Caco-2 (cell line): ENCODE results near the gene CHCHD6. TPM values are rescaled to one million over a fixed set of nuclear protein-coding genes. Genes with fewer than 3 reads are reported as not detected.

Source experiments
- BruUV-seq: library from RNA; stranded (reverse); fragments of 400-500 nt; replicated peaks from 2 replicates; lab custom pipeline; 2021; lab: Mats Ljungman, UMichigan
- CTCF ChIA-PET: fragments of 300-600 bp; sonication (Branson Sonifier 250); formaldehyde crosslinking; loops from one replicate; lab custom pipeline; 2022; ENCODE audit warnings: antibody characterized with exemption; lab: Charles Lee
- POLR2A ChIA-PET: fragments of 300-600 bp; sonication (Branson Sonifier 250); formaldehyde crosslinking; loops from one replicate; lab custom pipeline; 2022; ENCODE audit warnings: antibody characterized with exemption; lab: Charles Lee
- DNase-seq, 2 experiments: peaks; one replicate each; pipeline versions ENCODE4 v3.0.0 to v3.0.0-alpha.2; 2020 to 2022
- H3K27me3 ChIP-seq: replicated peaks from 2 replicates; pipeline ENCODE4 v1.6.0; 2011; ENCODE audit warnings: low read length; ENCODE audit not compliant: control insufficient read depth, insufficient read depth
- H3K36me3 ChIP-seq: 2 replicates; pipeline ENCODE4 v1.5.1; 2011; ENCODE audit warnings: low read length; ENCODE audit not compliant: control insufficient read depth, insufficient read depth
- H3K4me1 ChIP-seq: fragments of 250-450 bp; sonication (Bioruptor Pico); 2 replicates; pipeline ENCODE4 v1.5.1; 2020; ENCODE audit warnings: mild to moderate bottlenecking
- H3K4me3 ChIP-seq: 2 replicates; pipeline ENCODE4 v1.5.1; 2011; ENCODE audit warnings: low read depth, mild to moderate bottlenecking, control low read depth, low read length
- H3K9me3 ChIP-seq: fragments of 250-450 bp; sonication (Bioruptor Pico); 2 replicates; pipeline ENCODE4 v1.5.1; 2020; ENCODE audit warnings: mild to moderate bottlenecking, moderate library complexity
- H3K27ac Mint-ChIP-seq: one replicate; pipeline ENCODE4 v1.8.0; 2022; ENCODE audit warnings: mixed read lengths; ENCODE audit not compliant: unreplicated experiment
- H3K27me3 Mint-ChIP-seq: one replicate; pipeline ENCODE4 v1.8.0; 2022; ENCODE audit warnings: mixed read lengths; ENCODE audit not compliant: insufficient read depth, unreplicated experiment
- H3K36me3 Mint-ChIP-seq: one replicate; pipeline ENCODE4 v1.8.0; 2022; ENCODE audit warnings: mild to moderate bottlenecking, mixed read lengths; ENCODE audit not compliant: insufficient read depth, unreplicated experiment
- H3K4me1 Mint-ChIP-seq: one replicate; pipeline ENCODE4 v1.8.0; 2022; ENCODE audit warnings: low read depth, mixed read lengths; ENCODE audit not compliant: unreplicated experiment
- H3K4me3 Mint-ChIP-seq: one replicate; pipeline ENCODE4 v1.8.0; 2022; ENCODE audit warnings: mild to moderate bottlenecking, moderate library complexity, mixed read lengths; ENCODE audit not compliant: unreplicated experiment
- H3K9me3 Mint-ChIP-seq: one replicate; pipeline ENCODE4 v1.8.0; 2022; ENCODE audit warnings: mixed read lengths; ENCODE audit not compliant: unreplicated experiment
- intact Hi-C: fragments of 100-400 bp; cut with micrococcal nuclease; formaldehyde crosslinking; loops from one replicate; pipeline ENCODE4 v1.10.0; 2022; ENCODE audit not compliant: unreplicated experiment
- total RNA-seq: library from RNA; stranded (reverse); gene quantifications from 2 replicates; pipeline ENCODE4 v1.2.3, GENCODE V29; 2022
- TF ChIP-seq, protein P1 (sequence below), 2 experiments: fragments of 200-600 bp in 1 of 2; IDR thresholded peaks; 1 replicate in 1 of 2; 2 replicates in 1 of 2; pipeline versions ENCODE4 v1.5.1 to v1.8.0; 2011 to 2022; ENCODE audit warnings: antibody characterized with exemption in 1 of 2, control low read depth in 1 of 2, inconsistent platforms in 1 of 2, low read depth in 1 of 2, low read length in 1 of 2, mild to moderate bottlenecking in 1 of 2, moderate library complexity in 1 of 2; ENCODE audit not compliant: insufficient read depth in 1 of 2, severe bottlenecking in 1 of 2, unreplicated experiment in 1 of 2

The CHCHD6 gene
- total RNA-seq, 1 experiment from 2014 or later, result 49.5 TPM

DNA sequence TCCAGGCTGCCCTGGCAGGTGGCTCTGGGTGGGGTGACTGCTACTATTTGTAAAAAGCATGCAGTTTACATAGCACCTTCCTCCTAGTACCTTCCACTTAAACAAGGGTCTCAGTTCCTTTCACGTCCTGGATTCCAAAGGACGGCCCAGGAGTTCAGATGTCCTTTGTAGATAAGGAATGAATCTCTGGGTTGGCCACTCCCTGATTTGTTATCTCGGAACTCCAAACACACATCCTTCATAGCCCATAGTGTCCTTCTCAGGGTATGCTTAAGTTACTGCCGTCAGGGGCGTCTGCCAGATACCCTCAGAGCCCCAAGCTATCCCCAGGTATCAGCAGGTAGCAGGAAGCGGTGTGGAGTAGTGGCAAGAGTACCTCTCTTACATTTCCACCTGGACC is 177.8 kb downstream of the CHCHD6 start:
- Histone ChIP-seq H3K4me3 (no peak overlapping the region), H3K9me3 (no peaks in the 10 kb centered on the region), H3K27me3 (no peaks in the 10 kb centered on the region), H3K36me3 (no peaks in the 10 kb centered on the region), H3K4me1 (peaks cover 45% of the 10 kb centered on the region)
- TF ChIP-seq, protein P1, sequence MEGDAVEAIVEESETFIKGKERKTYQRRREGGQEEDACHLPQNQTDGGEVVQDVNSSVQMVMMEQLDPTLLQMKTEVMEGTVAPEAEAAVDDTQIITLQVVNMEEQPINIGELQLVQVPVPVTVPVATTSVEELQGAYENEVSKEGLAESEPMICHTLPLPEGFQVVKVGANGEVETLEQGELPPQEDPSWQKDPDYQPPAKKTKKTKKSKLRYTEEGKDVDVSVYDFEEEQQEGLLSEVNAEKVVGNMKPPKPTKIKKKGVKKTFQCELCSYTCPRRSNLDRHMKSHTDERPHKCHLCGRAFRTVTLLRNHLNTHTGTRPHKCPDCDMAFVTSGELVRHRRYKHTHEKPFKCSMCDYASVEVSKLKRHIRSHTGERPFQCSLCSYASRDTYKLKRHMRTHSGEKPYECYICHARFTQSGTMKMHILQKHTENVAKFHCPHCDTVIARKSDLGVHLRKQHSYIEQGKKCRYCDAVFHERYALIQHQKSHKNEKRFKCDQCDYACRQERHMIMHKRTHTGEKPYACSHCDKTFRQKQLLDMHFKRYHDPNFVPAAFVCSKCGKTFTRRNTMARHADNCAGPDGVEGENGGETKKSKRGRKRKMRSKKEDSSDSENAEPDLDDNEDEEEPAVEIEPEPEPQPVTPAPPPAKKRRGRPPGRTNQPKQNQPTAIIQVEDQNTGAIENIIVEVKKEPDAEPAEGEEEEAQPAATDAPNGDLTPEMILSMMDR (IDR thresholded peaks at IDR 0.05; ENCODE audit: insufficient read depth in 1 of 2, low read depth in 1 of 2, low read length in 1 of 2, severe bottlenecking in 1 of 2, unreplicated experiment in 1 of 2), result no peak
- Mint-ChIP-seq H3K27ac (peak overlapping the region; percentile 91), H3K9me3 (no peaks in the 10 kb centered on the region), H3K27me3 (no peaks in the 10 kb centered on the region), H3K4me3 (no peak overlapping the region), H3K4me1 (peaks cover 41% of the 10 kb centered on the region), H3K36me3 (no peaks in the 10 kb centered on the region)
- BruUV-seq, result no TSS peak
- intact Hi-C loops, result loop anchor here (2.0 to 5.0 kb wide), 3 partner anchors 31 to 129 kb away; no protein-coding TSS in a partner anchor
- ChIA-PET CTCF (no interaction called here), POLR2A (no interaction called here)
- peak; percentile 56 to 75 for DNase-seq

DNA sequence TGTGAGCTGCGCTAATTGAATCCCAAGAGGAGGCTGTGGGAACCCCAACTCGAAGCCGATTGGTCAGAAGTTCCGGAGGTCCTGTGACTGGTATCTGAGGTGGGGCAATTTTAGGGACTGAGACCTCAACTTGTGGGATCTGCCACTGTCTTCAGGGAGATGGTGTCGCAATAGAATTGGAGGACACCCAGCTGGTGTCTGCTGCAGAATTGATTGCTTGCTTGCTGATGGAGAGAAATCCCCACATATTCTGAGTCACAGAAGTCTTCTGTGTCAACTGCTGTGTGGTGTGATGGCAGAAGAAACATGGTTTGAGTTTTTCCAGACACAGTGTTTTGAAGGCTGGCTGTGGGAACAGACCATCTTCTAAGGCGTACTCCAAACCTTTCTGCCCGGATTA is 179.2 kb downstream of the CHCHD6 start:
- Mint-ChIP-seq H3K9me3 (no peaks in the 10 kb centered on the region), H3K27ac (peak overlapping the region; percentile 91), H3K4me3 (no peak overlapping the region), H3K27me3 (no peaks in the 10 kb centered on the region), H3K4me1 (peaks cover 48% of the 10 kb centered on the region), H3K36me3 (no peaks in the 10 kb centered on the region)
- DNase-seq, result no peak
- Histone ChIP-seq H3K27me3 (no peaks in the 10 kb centered on the region), H3K9me3 (no peaks in the 10 kb centered on the region), H3K4me1 (peaks cover 58% of the 10 kb centered on the region), H3K4me3 (no peak overlapping the region), H3K36me3 (no peaks in the 10 kb centered on the region)
- CTCF ChIA-PET, result no interaction called here
- BruUV-seq, result no TSS peak
- POLR2A ChIA-PET, result no interaction called here
- intact Hi-C loops, result loop anchor here (2.0 to 5.0 kb wide), 3 partner anchors 32 to 130 kb away; no protein-coding TSS in a partner anchor
- TF ChIP-seq, protein P1 (IDR thresholded peaks at IDR 0.05; ENCODE audit: insufficient read depth in 1 of 2, low read depth in 1 of 2, low read length in 1 of 2, severe bottlenecking in 1 of 2, unreplicated experiment in 1 of 2), result no peak

DNA sequence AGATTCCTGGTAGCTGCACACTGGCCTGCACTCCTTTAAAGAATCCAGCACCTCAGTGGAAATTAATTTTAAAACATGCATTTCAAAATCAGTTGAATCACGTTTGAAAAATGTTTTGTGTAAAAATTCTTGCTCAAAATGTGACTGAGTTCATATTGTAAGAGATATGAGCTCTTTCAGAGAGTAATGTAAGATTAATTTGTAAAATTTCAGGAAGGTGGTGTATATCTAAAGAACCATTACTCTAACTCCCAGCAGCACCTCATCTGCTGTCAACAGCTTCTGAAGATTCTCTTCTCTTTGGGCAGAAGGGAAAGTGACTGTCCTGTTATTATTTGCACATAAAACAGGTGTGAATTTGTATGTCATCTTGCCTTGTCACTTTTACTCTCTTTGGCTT is 181.4 kb downstream of the CHCHD6 start:
- H3K27me3 Mint-ChIP-seq, result no peaks in the 10 kb centered on the region
- peak overlapping the region; percentile 57 for H3K27ac Mint-ChIP-seq
- no peaks in the 10 kb centered on the region for H3K36me3 Mint-ChIP-seq
- peaks cover 42% of the 10 kb centered on the region for H3K4me1 Mint-ChIP-seq
- intact Hi-C loops, result no loop called here
- TF ChIP-seq, protein P1 (IDR thresholded peaks at IDR 0.05; ENCODE audit: insufficient read depth in 1 of 2, low read depth in 1 of 2, low read length in 1 of 2, severe bottlenecking in 1 of 2, unreplicated experiment in 1 of 2), result no peak
- no peak for DNase-seq
- no peaks in the 10 kb centered on the region for H3K9me3 ChIP-seq
- H3K27me3 ChIP-seq, result no peaks in the 10 kb centered on the region
- H3K4me3 ChIP-seq, result no peak overlapping the region
- H3K4me1 ChIP-seq, result peaks cover 68% of the 10 kb centered on the region
- POLR2A ChIA-PET, result no interaction called here
- no peak overlapping the region for H3K4me3 Mint-ChIP-seq
- no peaks in the 10 kb centered on the region for H3K9me3 Mint-ChIP-seq
- no peaks in the 10 kb centered on the region for H3K36me3 ChIP-seq
- BruUV-seq, result no TSS peak
- CTCF ChIA-PET, result no interaction called here
